Liver (tissue), 3 donors: ENCODE data around the gene PIP4K2B.

Experiments used
- FOXA1 ChIP-seq: IDR thresholded peaks from 2 replicates; pipeline ENCODE4 v1.6.1; 2016; ENCODE audit warnings: antibody characterized with exemption
- NR2F2 ChIP-seq: IDR thresholded peaks from 2 replicates; pipeline ENCODE4 v1.6.1; 2016; ENCODE audit warnings: antibody characterized with exemption
- RAD21 ChIP-seq, 2 donors: IDR thresholded peaks; 2 replicates each; pipeline ENCODE4 v1.6.1; 2016; ENCODE audit warnings: antibody characterized with exemption in 2 of 2, mild to moderate bottlenecking in 2 of 2
- YY1 ChIP-seq: IDR thresholded peaks from 2 replicates; pipeline ENCODE4 v1.6.1; 2016; ENCODE audit warnings: antibody characterized with exemption, mild to moderate bottlenecking
- TF ChIP-seq, protein P1 (sequence below): fragments of 150-350 bp; IDR thresholded peaks from 2 replicates; pipeline ENCODE4 v1.5.1; 2017; ENCODE audit warnings: improper control_type of control experiment, low read depth, low read length; ENCODE audit not compliant: missing input control
- TF ChIP-seq, protein P2 (sequence below): IDR thresholded peaks from 2 replicates; pipeline ENCODE4 v1.6.1; 2016; ENCODE audit warnings: antibody characterized with exemption
- TF ChIP-seq, protein P3 (sequence below): IDR thresholded peaks from 2 replicates; pipeline ENCODE4 v1.6.1; 2016; ENCODE audit warnings: antibody characterized with exemption, mild to moderate bottlenecking
- donor health status: healthy.
- donor health status: healthy.

DNA sequence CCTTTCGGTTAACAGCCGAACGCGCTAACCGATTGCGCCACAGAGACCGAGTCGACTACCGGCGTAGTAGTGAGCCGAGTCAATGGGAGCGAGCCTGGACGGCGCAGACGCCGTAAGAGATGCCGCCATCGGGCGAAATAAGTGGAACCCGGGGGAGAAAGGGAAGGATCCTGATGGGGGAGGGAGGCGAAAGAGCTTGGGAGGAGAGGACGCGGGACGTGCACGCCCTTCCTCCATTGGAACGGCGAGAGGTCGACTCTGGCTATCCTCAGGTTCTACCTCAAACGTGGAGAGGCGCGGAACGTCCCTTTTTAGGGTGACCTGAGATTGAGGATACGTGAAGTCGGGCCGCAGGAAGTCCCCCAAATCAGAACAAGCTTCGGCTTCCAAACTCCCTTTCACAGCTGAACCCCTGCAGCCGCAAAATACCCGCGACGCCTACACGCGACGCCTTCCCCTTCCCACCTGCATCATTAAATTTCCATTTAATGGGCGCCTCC is 47.5 kb downstream of the PIP4K2B start:
- TF ChIP-seq, protein P1, sequence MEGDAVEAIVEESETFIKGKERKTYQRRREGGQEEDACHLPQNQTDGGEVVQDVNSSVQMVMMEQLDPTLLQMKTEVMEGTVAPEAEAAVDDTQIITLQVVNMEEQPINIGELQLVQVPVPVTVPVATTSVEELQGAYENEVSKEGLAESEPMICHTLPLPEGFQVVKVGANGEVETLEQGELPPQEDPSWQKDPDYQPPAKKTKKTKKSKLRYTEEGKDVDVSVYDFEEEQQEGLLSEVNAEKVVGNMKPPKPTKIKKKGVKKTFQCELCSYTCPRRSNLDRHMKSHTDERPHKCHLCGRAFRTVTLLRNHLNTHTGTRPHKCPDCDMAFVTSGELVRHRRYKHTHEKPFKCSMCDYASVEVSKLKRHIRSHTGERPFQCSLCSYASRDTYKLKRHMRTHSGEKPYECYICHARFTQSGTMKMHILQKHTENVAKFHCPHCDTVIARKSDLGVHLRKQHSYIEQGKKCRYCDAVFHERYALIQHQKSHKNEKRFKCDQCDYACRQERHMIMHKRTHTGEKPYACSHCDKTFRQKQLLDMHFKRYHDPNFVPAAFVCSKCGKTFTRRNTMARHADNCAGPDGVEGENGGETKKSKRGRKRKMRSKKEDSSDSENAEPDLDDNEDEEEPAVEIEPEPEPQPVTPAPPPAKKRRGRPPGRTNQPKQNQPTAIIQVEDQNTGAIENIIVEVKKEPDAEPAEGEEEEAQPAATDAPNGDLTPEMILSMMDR = no peak
- TF ChIP-seq FOXA1 = no peak
- no peak for TF ChIP-seq NR2F2
- no peak for TF ChIP-seq RAD21 (IDR thresholded peaks at IDR 0.05)
- TF ChIP-seq YY1 = peak; percentile 88
- TF ChIP-seq, protein P2, sequence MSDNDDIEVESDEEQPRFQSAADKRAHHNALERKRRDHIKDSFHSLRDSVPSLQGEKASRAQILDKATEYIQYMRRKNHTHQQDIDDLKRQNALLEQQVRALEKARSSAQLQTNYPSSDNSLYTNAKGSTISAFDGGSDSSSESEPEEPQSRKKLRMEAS = no peak
- TF ChIP-seq, protein P3, sequence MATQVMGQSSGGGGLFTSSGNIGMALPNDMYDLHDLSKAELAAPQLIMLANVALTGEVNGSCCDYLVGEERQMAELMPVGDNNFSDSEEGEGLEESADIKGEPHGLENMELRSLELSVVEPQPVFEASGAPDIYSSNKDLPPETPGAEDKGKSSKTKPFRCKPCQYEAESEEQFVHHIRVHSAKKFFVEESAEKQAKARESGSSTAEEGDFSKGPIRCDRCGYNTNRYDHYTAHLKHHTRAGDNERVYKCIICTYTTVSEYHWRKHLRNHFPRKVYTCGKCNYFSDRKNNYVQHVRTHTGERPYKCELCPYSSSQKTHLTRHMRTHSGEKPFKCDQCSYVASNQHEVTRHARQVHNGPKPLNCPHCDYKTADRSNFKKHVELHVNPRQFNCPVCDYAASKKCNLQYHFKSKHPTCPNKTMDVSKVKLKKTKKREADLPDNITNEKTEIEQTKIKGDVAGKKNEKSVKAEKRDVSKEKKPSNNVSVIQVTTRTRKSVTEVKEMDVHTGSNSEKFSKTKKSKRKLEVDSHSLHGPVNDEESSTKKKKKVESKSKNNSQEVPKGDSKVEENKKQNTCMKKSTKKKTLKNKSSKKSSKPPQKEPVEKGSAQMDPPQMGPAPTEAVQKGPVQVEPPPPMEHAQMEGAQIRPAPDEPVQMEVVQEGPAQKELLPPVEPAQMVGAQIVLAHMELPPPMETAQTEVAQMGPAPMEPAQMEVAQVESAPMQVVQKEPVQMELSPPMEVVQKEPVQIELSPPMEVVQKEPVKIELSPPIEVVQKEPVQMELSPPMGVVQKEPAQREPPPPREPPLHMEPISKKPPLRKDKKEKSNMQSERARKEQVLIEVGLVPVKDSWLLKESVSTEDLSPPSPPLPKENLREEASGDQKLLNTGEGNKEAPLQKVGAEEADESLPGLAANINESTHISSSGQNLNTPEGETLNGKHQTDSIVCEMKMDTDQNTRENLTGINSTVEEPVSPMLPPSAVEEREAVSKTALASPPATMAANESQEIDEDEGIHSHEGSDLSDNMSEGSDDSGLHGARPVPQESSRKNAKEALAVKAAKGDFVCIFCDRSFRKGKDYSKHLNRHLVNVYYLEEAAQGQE = no peak
